ENCODE data around the gene AGA.

AGA gene

GRCh38 chr4:177385576-177386277, 56.5 kb downstream of the AGA start:
- DNase-seq, result no peak

GRCh38 chr4:177384856-177385397, 57.3 kb downstream of the AGA start:
- no peak for DNase-seq

- DNase-seq, result no peak
Observed at GRCh38 chr4:177381762-177382310, 60.4 kb downstream of the AGA start.

Data from activated CD4-positive, alpha-beta T cell treated with anti-CD3 and anti-CD28 coated beads for 4 hours (primary cell).